ENCODE results near the gene UPF2.

- TF ChIP-seq EP300 (IDR thresholded peaks at IDR 0.05) (no peak), POLR2A (IDR thresholded peaks at IDR 0.05) (no peak), CTCF (IDR thresholded peaks at IDR 0.05) (no peak), POLR2AphosphoS5 (IDR thresholded peaks at IDR 0.05) (no peak)
Observed at GRCh38 chr10:12077580-12078180, 35.1 kb upstream of the UPF2 start.
